Smooth muscle cell (in vitro differentiated cells): ENCODE data around the gene SNRPD2. TPM values are rescaled to one million over a fixed set of nuclear protein-coding genes. Genes with fewer than 3 reads are reported as not detected.
A peak's percentile ranks its signal among the peaks of the same experiment; 100 is the strongest.

ENCODE experiments used
- DNase-seq: peaks from one replicate; lab custom pipeline; 2025; ENCODE audit not compliant: unreplicated experiment; lab: John Stamatoyannopoulos, UW
- H2AFZ ChIP-seq: fragments of 200-600 bp; sonication (generic); 2 replicates; pipeline ENCODE4 v1.6.0; 2016; ENCODE audit warnings: antibody characterized with exemption, low read depth, mild to moderate bottlenecking
- H3F3A ChIP-seq: fragments of 200-600 bp; sonication (generic); 2 replicates; pipeline ENCODE4 v1.6.0; 2017; ENCODE audit warnings: antibody characterized with exemption, low read depth
- H3K27ac ChIP-seq: fragments of 200-600 bp; sonication (generic); 2 replicates; pipeline ENCODE4 v1.5.1; 2016; ENCODE audit warnings: low read depth, mild to moderate bottlenecking
- H3K27me3 ChIP-seq: fragments of 200-600 bp; sonication (generic); 2 replicates; pipeline ENCODE4 v1.6.1; 2016; ENCODE audit warnings: low read depth, mild to moderate bottlenecking
- H3K36me3 ChIP-seq: fragments of 200-600 bp; sonication (generic); 2 replicates; pipeline ENCODE4 v1.5.1; 2016; ENCODE audit warnings: low read depth
- H3K4me1 ChIP-seq: fragments of 200-600 bp; sonication (generic); 2 replicates; pipeline ENCODE4 v1.5.1; 2016; ENCODE audit warnings: low read depth
- H3K4me2 ChIP-seq: fragments of 200-600 bp; sonication (generic); 2 replicates; pipeline ENCODE4 v1.6.0; 2016; ENCODE audit warnings: mild to moderate bottlenecking
- H3K4me3 ChIP-seq: fragments of 200-600 bp; sonication (generic); 2 replicates; pipeline ENCODE4 v1.5.1; 2016; ENCODE audit warnings: mild to moderate bottlenecking
- H3K79me2 ChIP-seq: fragments of 200-600 bp; sonication (generic); 2 replicates; pipeline ENCODE4 v1.6.0; 2016; ENCODE audit warnings: low read depth, mild to moderate bottlenecking
- H3K9ac ChIP-seq: fragments of 200-600 bp; sonication (generic); 2 replicates; pipeline ENCODE4 v1.6.0; 2016; ENCODE audit warnings: low read depth
- H3K9me3 ChIP-seq: fragments of 200-600 bp; sonication (generic); replicated peaks from 2 replicates; pipeline ENCODE4 v1.5.1; 2016; ENCODE audit warnings: low read depth
- H4K20me1 ChIP-seq: fragments of 200-600 bp; sonication (generic); 2 replicates; pipeline ENCODE4 v1.6.0; 2016; ENCODE audit warnings: low read depth
- WGBS: methylation state at CpG from one replicate; pipeline ENCODE4 v1.1.7; 2016; ENCODE audit warnings: low lambda C conversion rate; 5-methylcytosine and 5-hydroxymethylcytosine counted together
- polyA plus RNA-seq: library from polyadenylated mRNA; unstranded; fragments of >200 nt; fragmentation: Nextera tagmentation; extraction: Ambion mirVana; gene quantifications from 2 replicates; pipeline ENCODE4 v1.2.1, GENCODE V29; 2016
- total RNA-seq: library from RNA; depleted of rRNA; stranded (reverse); fragments of >200 nt; gene quantifications from 2 replicates; pipeline ENCODE4 v1.2.3, GENCODE V29; 2014
- TF ChIP-seq, protein P1 (sequence below): fragments of 200-600 bp; sonication (generic); IDR thresholded peaks from 2 replicates; pipeline ENCODE4 v1.5.1; 2017; ENCODE audit warnings: borderline replicate concordance, mild to moderate bottlenecking, antibody characterized with exemption; ENCODE audit not compliant: insufficient read depth, poor library complexity, severe bottlenecking

Gene SNRPD2
- total and polyA plus RNA-seq, 2 experiments from 2014 or later, result 234 to 690 TPM

DNA sequence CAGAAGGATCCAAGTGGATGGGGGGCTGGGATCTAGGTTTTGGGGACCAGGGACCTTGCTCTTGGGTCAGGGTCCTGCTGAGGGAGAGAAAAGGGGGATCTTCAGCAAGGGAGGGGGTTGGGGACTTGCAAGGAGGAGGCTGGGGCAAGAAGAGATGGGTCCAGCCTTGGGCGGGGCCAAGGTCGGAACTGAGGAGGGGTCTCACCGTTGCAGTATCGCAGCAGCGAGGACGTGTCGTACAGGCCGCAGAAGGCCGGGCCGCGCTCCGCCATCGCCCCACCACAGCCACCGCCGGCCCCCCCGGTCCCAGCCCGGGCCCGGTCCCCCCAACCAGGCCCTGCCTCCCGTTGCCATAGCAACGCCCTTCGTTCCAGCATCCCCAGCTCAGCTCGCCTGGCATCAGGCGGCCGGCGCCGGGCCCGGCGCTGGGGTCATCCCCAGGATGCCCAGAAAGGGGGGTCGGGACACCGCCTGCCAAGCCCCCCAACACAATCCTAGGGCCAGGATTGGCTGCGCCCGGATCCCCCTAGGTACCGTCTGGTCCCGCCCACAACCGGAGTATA is 46.6 kb downstream of the SNRPD2 start:
- Histone ChIP-seq H3K4me1 (peaks cover 5% of the 10 kb centered on the region), H3K27me3 (no peaks in the 10 kb centered on the region), H4K20me1 (no peaks in the 10 kb centered on the region), H3K27ac (peak overlapping the region; percentile 32), H3K9ac (no peak overlapping the region), H3K36me3 (no peaks in the 10 kb centered on the region), H3K4me2 (peak overlapping the region; percentile 71), H3K9me3 (no peaks in the 10 kb centered on the region), H3K79me2 (no peaks in the 10 kb centered on the region), H2AFZ (no peak overlapping the region), H3F3A (peaks cover 29% of the 10 kb centered on the region), H3K4me3 (peak overlapping the region; percentile 42)
- 20% methylated on average over 10 of the region's 35 CpGs for WGBS
- DNase-seq, result no peak
- TF ChIP-seq, protein P1, sequence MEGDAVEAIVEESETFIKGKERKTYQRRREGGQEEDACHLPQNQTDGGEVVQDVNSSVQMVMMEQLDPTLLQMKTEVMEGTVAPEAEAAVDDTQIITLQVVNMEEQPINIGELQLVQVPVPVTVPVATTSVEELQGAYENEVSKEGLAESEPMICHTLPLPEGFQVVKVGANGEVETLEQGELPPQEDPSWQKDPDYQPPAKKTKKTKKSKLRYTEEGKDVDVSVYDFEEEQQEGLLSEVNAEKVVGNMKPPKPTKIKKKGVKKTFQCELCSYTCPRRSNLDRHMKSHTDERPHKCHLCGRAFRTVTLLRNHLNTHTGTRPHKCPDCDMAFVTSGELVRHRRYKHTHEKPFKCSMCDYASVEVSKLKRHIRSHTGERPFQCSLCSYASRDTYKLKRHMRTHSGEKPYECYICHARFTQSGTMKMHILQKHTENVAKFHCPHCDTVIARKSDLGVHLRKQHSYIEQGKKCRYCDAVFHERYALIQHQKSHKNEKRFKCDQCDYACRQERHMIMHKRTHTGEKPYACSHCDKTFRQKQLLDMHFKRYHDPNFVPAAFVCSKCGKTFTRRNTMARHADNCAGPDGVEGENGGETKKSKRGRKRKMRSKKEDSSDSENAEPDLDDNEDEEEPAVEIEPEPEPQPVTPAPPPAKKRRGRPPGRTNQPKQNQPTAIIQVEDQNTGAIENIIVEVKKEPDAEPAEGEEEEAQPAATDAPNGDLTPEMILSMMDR, result no peak

DNA sequence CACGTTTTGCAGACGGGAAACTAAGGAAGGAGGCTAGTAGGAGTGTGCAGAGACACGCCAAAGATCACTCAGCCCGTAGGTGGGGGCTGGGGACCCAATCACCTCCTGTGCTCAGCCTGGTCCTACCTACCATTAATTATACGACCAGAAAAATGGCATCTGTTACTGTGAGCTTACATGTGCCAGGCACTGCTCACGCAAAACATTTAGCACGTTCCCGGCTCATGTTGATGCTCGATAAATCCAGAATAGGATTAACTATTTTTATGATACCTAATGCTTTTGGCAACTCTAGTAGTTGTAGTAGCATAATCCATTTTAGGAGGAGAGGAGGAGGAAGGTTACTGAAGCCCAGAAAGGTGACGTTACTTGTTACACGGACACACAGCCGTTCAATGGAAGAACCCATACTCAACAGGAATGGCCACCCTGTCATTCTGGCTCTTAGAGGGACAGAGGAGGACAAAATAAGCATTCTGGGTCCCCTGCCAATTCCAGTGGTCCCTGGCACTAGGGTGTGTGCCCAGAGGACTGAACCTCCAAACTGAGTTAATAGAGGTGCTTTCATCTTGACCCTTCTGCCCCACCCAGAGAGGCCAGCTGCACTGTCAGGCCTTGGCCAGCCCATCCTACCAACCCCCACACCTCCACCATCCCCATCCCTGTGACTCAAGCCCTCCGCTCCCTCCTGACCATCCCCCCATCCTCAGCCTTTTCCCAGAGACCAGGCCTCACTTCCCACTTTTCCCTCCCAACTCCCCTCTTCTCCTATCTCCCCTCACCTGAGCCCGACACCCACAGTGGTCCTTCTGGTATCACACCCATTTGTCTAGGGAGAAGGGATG is 47.6 kb downstream of the SNRPD2 start:
- 54% methylated on average over 14 of the region's 14 CpGs for WGBS
- H3K4me2 ChIP-seq, result peak overlapping the region; percentile 64
- DNase-seq, result no peak

DNA sequence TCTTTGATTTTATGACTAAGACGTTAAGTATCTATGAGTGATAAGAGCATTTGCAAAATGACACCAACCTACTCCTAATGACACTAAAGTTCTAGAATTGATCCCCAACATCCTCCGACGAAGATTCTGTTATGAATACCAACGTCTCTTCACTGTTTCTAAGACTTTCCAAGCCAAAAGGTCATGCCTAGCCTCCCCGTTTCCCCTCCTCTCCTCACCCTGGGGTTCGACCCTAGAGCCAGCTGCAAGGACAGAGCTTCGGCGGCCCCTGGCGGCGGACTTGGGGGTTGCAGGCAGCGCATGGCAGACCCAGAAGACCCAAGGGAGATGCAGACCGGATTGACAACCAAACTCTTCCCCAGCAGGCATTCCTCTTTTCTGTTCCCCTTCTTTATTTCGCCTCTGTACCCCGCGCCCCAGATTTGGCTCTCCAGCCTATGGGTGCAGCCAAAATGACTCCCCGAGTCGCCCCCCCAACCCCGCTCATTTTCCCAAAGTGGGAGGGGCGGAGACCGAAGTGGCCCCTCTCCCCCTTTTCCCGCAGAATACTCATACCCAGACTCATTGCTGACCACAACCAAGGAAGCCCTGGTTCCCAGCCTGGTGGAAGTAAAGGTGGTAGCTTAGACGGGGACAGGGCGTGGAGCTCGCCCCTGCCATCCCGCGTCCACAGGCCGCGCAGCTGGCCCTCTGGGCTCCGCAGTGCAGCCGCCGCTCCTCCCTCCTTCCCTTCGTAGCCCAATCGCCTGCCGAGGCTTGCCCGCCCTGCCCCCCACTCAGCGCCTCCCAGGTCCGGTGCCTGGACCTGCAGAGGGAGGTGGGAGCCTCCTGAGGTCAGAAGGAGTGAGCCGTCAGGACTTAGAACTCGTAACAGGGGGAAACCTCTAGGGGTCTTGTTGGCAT is 48.5 kb downstream of the SNRPD2 start:
- H3K4me3 ChIP-seq, result peak overlapping the region; percentile 17
- TF ChIP-seq, protein P1, result peak; percentile 97
- H3F3A ChIP-seq, result peaks cover 43% of the 10 kb centered on the region
- no peak overlapping the region for H3K9ac ChIP-seq
- H3K4me2 ChIP-seq, result peak overlapping the region; percentile 64
- peak overlapping the region; percentile 66 for H3K27ac ChIP-seq
- H3K79me2 ChIP-seq, result no peaks in the 10 kb centered on the region
- no peaks in the 10 kb centered on the region for H3K9me3 ChIP-seq
- no peaks in the 10 kb centered on the region for H3K36me3 ChIP-seq
- 4% methylated on average over 36 of the region's 39 CpGs for WGBS
- no peaks in the 10 kb centered on the region for H4K20me1 ChIP-seq
- peaks cover 11% of the 10 kb centered on the region for H3K4me1 ChIP-seq
- H2AFZ ChIP-seq, result peak overlapping the region; percentile 40
- DNase-seq, result peak; percentile 81
- H3K27me3 ChIP-seq, result no peaks in the 10 kb centered on the region

More for the DNA sequence above, 47.6 kb downstream of the SNRPD2 start:
- TF ChIP-seq, protein P1, result no peak
- Histone ChIP-seq H2AFZ (peak overlapping the region; percentile 40), H3K4me1 (peaks cover 5% of the 10 kb centered on the region), H3K4me3 (no peak overlapping the region), H3K79me2 (no peaks in the 10 kb centered on the region), H4K20me1 (no peaks in the 10 kb centered on the region), H3K27ac (no peak overlapping the region), H3K27me3 (no peaks in the 10 kb centered on the region), H3K9me3 (no peaks in the 10 kb centered on the region), H3K36me3 (no peaks in the 10 kb centered on the region), H3K9ac (no peak overlapping the region), H3F3A (peaks cover 37% of the 10 kb centered on the region)
